HCT116 (cell line): Measurements from ENCODE around the gene ARF1. TPM values are rescaled to one million over a fixed set of nuclear protein-coding genes. Genes with fewer than 3 reads are reported as not detected.

Experiments used
- ATAC-seq: fragments of 200-7000 bp; cut with Tn5 transposase; 2 replicates; pipeline ENCODE4 v1.9.1; 2020; ENCODE audit warnings: mild to moderate bottlenecking, moderate library complexity
- BruUV-seq: library from RNA; stranded (reverse); fragments of 400-500 nt; replicated peaks from 2 replicates; lab custom pipeline; 2021; lab: Mats Ljungman, UMichigan
- CTCF ChIA-PET: fragments of 300-600 bp; sonication (Branson Sonifier 250); formaldehyde crosslinking; loops from one replicate; lab custom pipeline; 2021; ENCODE audit warnings: antibody characterized with exemption; lab: Charles Lee
- POLR2A ChIA-PET: fragments of 300-600, 350-600 bp; sonication (Branson Sonifier 250); formaldehyde crosslinking; loops from one replicate; lab custom pipeline; 2021; ENCODE audit warnings: antibody characterized with exemption; lab: Charles Lee
- RAD21 ChIA-PET, 2 experiments: fragments of 300-600 bp; sonication (Branson Sonifier 250); formaldehyde crosslinking; loops; one replicate each; lab custom pipeline; 2023; ENCODE audit warnings: low total read pairs in 2 of 2; ENCODE audit not compliant: uncharacterized antibody in 2 of 2, unreplicated experiment in 2 of 2, low non-redundant PET in 1 of 2; lab: Charles Lee
- DNase-seq: peaks from one replicate; pipeline ENCODE4 v3.0.0-alpha.2; 2010; ENCODE audit warnings: low read depth, low spot score
- H2AFZ ChIP-seq: fragments of 200-600 bp; shearing (Covaris generic), sonication (generic); 2 replicates; pipeline ENCODE4 v1.6.1; 2017; ENCODE audit warnings: low read depth, mixed run types, mixed read lengths, antibody characterized with exemption, low read length; ENCODE audit not compliant: poor library complexity, severe bottlenecking
- H3K27ac ChIP-seq: 2 replicates; pipeline ENCODE4 v1.5.1; 2012; ENCODE audit warnings: low read depth, low read length
- H3K27me3 ChIP-seq: fragments of 200-600 bp; sonication (generic); 2 replicates; pipeline ENCODE4 v1.6.1; 2016; ENCODE audit warnings: mixed run types, low read length, mixed read lengths; ENCODE audit not compliant: insufficient read depth
- H3K36me3 ChIP-seq, 2 experiments: fragments of 200-500 bp in 1 of 2; fragments of 200-600 bp in 1 of 2; sonication (Bioruptor generic) in 1 of 2; sonication (generic) in 1 of 2; 2 replicates each; pipeline versions ENCODE4 v1.5.1 to v1.6.1; 2014 to 2016; ENCODE audit warnings: low read length in 2 of 2, inconsistent platforms in 1 of 2, mixed read lengths in 1 of 2, mixed run types in 1 of 2; ENCODE audit not compliant: insufficient read depth in 2 of 2, control insufficient read depth in 1 of 2
- H3K4me1 ChIP-seq, 2 experiments: fragments of 200-600 bp in 1 of 2; sonication (generic) in 1 of 2; 2 replicates each; pipeline versions ENCODE4 v1.5.1 to v1.6.1; 2012 to 2017; ENCODE audit warnings: low read length in 2 of 2, inconsistent platforms in 1 of 2, mild to moderate bottlenecking in 1 of 2, mixed read lengths in 1 of 2, mixed run types in 1 of 2, moderate library complexity in 1 of 2; ENCODE audit not compliant: insufficient read depth in 2 of 2, control insufficient read depth in 1 of 2
- H3K4me2 ChIP-seq: fragments of 200-600 bp; sonication (generic); 2 replicates; pipeline ENCODE4 v1.6.1; 2017; ENCODE audit warnings: mixed run types, low read length, mixed read lengths
- H3K4me3 ChIP-seq, 2 experiments: fragments of 200-600 bp in 1 of 2; sonication (generic) in 1 of 2; replicated peaks in 1 of 2; 2 replicates each; pipeline ENCODE4 v1.5.1; 2011 to 2016; ENCODE audit warnings: low read length in 2 of 2, control low read depth in 1 of 2, low read depth in 1 of 2, mild to moderate bottlenecking in 1 of 2, mixed read lengths in 1 of 2, mixed run types in 1 of 2
- H3K79me2 ChIP-seq: fragments of 200-600 bp; sonication (generic); 2 replicates; pipeline ENCODE4 v1.6.1; 2017; ENCODE audit warnings: mild to moderate bottlenecking, mixed run types, low read length, moderate library complexity, mixed read lengths; ENCODE audit not compliant: insufficient read depth
- H3K9ac ChIP-seq: fragments of 200-600 bp; sonication (generic); 2 replicates; pipeline ENCODE4 v1.6.1; 2016; ENCODE audit warnings: low read length, mixed read lengths
- H3K9me2 ChIP-seq: fragments of 200-600 bp; sonication (generic), shearing (Covaris generic); 2 replicates; pipeline ENCODE4 v1.6.1; 2017; ENCODE audit warnings: mixed run types, mild to moderate bottlenecking, moderate library complexity; ENCODE audit not compliant: insufficient read depth
- H3K9me3 ChIP-seq, 2 experiments: fragments of 200-500 bp in 1 of 2; fragments of 200-600 bp in 1 of 2; sonication (Bioruptor generic) in 1 of 2; sonication (generic) in 1 of 2; 2 replicates each; pipeline ENCODE4 v1.6.1; 2014 to 2017; ENCODE audit warnings: low read length in 2 of 2, mixed read lengths in 2 of 2, inconsistent platforms in 1 of 2, low read depth in 1 of 2, mild to moderate bottlenecking in 1 of 2, mixed run types in 1 of 2, moderate library complexity in 1 of 2; ENCODE audit not compliant: control insufficient read depth in 1 of 2, insufficient read depth in 1 of 2
- H4K20me1 ChIP-seq: fragments of 200-600 bp; sonication (generic), shearing (Covaris generic); 2 replicates; pipeline ENCODE4 v1.6.1; 2017; ENCODE audit warnings: mixed run types, mild to moderate bottlenecking, moderate library complexity; ENCODE audit not compliant: insufficient read depth
- CBX3 ChIP-seq: IDR thresholded peaks from 2 replicates; pipeline ENCODE4 v1.6.1; 2012; ENCODE audit warnings: low read depth
- CEBPB ChIP-seq: IDR thresholded peaks from 2 replicates; pipeline ENCODE4 v1.6.1; 2012; ENCODE audit warnings: low read depth
- EGR1 ChIP-seq: IDR thresholded peaks from 2 replicates; pipeline ENCODE4 v1.6.1; 2012; ENCODE audit warnings: low read depth
- ELF1 ChIP-seq: IDR thresholded peaks from 2 replicates; pipeline ENCODE4 v1.6.1; 2012; ENCODE audit warnings: low read depth, borderline replicate concordance
- EZH2 ChIP-seq: fragments of 200-600 bp; sonication (generic); IDR thresholded peaks from 2 replicates; pipeline ENCODE4 v1.6.1; 2017; ENCODE audit warnings: antibody characterized with exemption, mixed run types
- EZH2phosphoT487 ChIP-seq: fragments of 200-600 bp; IDR thresholded peaks from 2 replicates; pipeline ENCODE4 v1.6.1; 2018; ENCODE audit warnings: antibody characterized with exemption, borderline replicate concordance
- JUND ChIP-seq: IDR thresholded peaks from 2 replicates; pipeline ENCODE4 v1.6.1; 2012
- POLR2A ChIP-seq: IDR thresholded peaks from 2 replicates; pipeline ENCODE4 v1.7.0; 2011; ENCODE audit warnings: borderline replicate concordance; ENCODE audit not compliant: insufficient read depth, insufficient read length; ENCODE audit errors: extremely low read depth
- POLR2AphosphoS5 ChIP-seq: IDR thresholded peaks from 2 replicates; pipeline ENCODE4 v1.6.1; 2011; ENCODE audit warnings: mild to moderate bottlenecking, low read depth, low read length, moderate library complexity
- RAD21 ChIP-seq: IDR thresholded peaks from 2 replicates; pipeline ENCODE4 v1.6.1; 2012; ENCODE audit warnings: low read depth, mild to moderate bottlenecking
- SIN3A ChIP-seq: IDR thresholded peaks from 2 replicates; pipeline ENCODE4 v1.6.1; 2012; ENCODE audit warnings: low read depth
- SP1 ChIP-seq: IDR thresholded peaks from 2 replicates; pipeline ENCODE4 v1.6.1; 2012; ENCODE audit warnings: low read depth
- SRF ChIP-seq: IDR thresholded peaks from 2 replicates; pipeline ENCODE4 v1.6.1; 2012; ENCODE audit warnings: low read depth
- TCF7L2 ChIP-seq: IDR thresholded peaks from 2 replicates; pipeline ENCODE4 v1.7.0; 2011; ENCODE audit warnings: borderline replicate concordance, inconsistent platforms; ENCODE audit not compliant: insufficient read depth, insufficient read length; ENCODE audit errors: extremely low read depth
- YY1 ChIP-seq: IDR thresholded peaks from 2 replicates; pipeline ENCODE4 v1.6.1; 2011; ENCODE audit warnings: low read length, low read depth, moderate library complexity, mild to moderate bottlenecking; ENCODE audit not compliant: insufficient replicate concordance; ENCODE audit errors: extremely low read depth
- ZFX ChIP-seq: fragments of 450-650 bp; IDR thresholded peaks from 2 replicates; pipeline ENCODE4 v1.6.1; 2017
- intact Hi-C: fragments of 100-400 bp; cut with micrococcal nuclease; formaldehyde crosslinking; loops from 2 replicates; pipeline ENCODE4 v1.10.0; 2022
- total RNA-seq: library from RNA; stranded (reverse); gene quantifications from one replicate; pipeline ENCODE4 v1.2.1, GENCODE V29; 2021; ENCODE audit not compliant: unreplicated experiment
- TF ChIP-seq, protein P1 (sequence below), 3 experiments: fragments of 200-600 bp in 1 of 3; sonication (generic) in 1 of 3; IDR thresholded peaks in 2 of 3; conservative IDR thresholded peaks in 1 of 3; 2 replicates each; pipeline ENCODE4 v1.5.1; 2012 to 2017; ENCODE audit warnings: low read depth in 2 of 3, low read length in 2 of 3, antibody characterized with exemption in 1 of 3, borderline replicate concordance in 1 of 3, control low read depth in 1 of 3, mild to moderate bottlenecking in 1 of 3, mixed read lengths in 1 of 3, mixed run types in 1 of 3, moderate library complexity in 1 of 3; ENCODE audit not compliant: insufficient read depth in 1 of 3
- TF ChIP-seq, protein P2 (sequence below): IDR thresholded peaks from 2 replicates; pipeline ENCODE4 v1.6.1; 2012; ENCODE audit warnings: low read depth
- TF ChIP-seq, protein P3 (sequence below): IDR thresholded peaks from 2 replicates; pipeline ENCODE4 v1.6.1; 2012
- TF ChIP-seq, protein P4 (sequence below): IDR thresholded peaks from 2 replicates; pipeline ENCODE4 v1.6.1; 2011; ENCODE audit warnings: mild to moderate bottlenecking, low read length, moderate library complexity; ENCODE audit not compliant: insufficient replicate concordance; ENCODE audit errors: extremely low read depth

The ARF1 gene
- total RNA-seq, 1 experiment from 2014 or later: 394 TPM

DNA sequence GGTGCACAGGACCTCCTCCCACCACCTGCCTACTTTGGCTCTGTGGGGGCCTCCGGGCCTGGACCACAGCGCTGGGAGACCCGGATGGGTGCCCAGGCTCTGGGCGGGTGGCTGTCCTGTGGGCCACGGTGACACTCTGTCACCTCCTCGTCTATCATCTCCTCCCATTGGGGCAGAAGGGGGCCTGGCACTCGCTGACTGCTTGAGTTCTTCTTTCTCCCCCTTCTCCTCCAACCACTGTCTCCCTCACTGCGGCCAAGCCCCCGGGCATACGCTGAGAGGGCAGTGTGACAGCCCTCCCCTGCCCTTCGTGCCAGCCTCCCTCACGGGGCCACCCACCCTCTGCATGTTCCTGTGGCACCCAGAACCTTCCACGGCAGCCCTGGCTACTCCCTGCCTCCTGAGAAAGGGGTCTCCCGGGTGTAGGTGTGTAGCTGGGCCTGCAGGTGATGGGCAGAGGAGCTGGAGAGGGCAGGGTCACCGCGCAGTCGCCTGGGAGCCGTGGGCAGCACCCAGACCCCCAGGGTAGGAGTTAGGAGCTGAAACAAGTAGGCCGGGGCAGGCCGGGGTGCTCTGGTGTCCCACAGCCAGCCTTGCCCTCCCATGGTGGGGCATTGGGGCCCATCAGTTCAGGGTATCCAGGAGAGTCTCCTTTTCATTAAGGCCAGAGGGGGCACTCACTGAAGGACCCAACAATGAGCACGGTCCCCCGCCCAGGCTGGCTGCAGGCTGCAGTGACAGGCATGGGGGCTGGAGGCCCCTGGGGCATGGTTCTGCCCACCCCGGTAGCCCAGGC, 9.2 kb upstream of the ARF1 start:
- H3K27me3 ChIP-seq: no peaks in the 10 kb centered on the region
- ChIA-PET CTCF (interaction anchor here (1.7 to 2.2 kb wide), 2 partner anchors 69 to 74 kb away, joined by 6 to 16 read pairs; no protein-coding TSS in a partner anchor), POLR2A (no interaction called here), RAD21 (interaction anchor here in 1 of 2 experiments (0.8 kb wide), 1 partner anchor 74 kb away, joined by 3 read pairs; no protein-coding TSS in a partner anchor)
- no peak for TF ChIP-seq POLR2AphosphoS5
- TF ChIP-seq ZFX: no peak
- TF ChIP-seq POLR2A: no peak
- no peak for TF ChIP-seq CBX3
- no peak for TF ChIP-seq TCF7L2
- TF ChIP-seq ELF1: no peak
- no peak for TF ChIP-seq SP1
- TF ChIP-seq EZH2phosphoT487: no peak
- TF ChIP-seq RAD21: no peak
- no peak for TF ChIP-seq CEBPB
- TF ChIP-seq, protein P1, sequence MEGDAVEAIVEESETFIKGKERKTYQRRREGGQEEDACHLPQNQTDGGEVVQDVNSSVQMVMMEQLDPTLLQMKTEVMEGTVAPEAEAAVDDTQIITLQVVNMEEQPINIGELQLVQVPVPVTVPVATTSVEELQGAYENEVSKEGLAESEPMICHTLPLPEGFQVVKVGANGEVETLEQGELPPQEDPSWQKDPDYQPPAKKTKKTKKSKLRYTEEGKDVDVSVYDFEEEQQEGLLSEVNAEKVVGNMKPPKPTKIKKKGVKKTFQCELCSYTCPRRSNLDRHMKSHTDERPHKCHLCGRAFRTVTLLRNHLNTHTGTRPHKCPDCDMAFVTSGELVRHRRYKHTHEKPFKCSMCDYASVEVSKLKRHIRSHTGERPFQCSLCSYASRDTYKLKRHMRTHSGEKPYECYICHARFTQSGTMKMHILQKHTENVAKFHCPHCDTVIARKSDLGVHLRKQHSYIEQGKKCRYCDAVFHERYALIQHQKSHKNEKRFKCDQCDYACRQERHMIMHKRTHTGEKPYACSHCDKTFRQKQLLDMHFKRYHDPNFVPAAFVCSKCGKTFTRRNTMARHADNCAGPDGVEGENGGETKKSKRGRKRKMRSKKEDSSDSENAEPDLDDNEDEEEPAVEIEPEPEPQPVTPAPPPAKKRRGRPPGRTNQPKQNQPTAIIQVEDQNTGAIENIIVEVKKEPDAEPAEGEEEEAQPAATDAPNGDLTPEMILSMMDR (IDR thresholded peaks at IDR 0.05 in 2 of 3, conservative IDR thresholded peaks at IDR 0.05 in 1 of 3; ENCODE audit: borderline replicate concordance in 1 of 3, insufficient read depth in 1 of 3, low read depth in 2 of 3, low read length in 2 of 3): no peak
- no peak for TF ChIP-seq SRF
- no peak for TF ChIP-seq JUND
- TF ChIP-seq SIN3A: no peak
- no peak for TF ChIP-seq YY1
- no peak for TF ChIP-seq EZH2
- TF ChIP-seq, protein P2, sequence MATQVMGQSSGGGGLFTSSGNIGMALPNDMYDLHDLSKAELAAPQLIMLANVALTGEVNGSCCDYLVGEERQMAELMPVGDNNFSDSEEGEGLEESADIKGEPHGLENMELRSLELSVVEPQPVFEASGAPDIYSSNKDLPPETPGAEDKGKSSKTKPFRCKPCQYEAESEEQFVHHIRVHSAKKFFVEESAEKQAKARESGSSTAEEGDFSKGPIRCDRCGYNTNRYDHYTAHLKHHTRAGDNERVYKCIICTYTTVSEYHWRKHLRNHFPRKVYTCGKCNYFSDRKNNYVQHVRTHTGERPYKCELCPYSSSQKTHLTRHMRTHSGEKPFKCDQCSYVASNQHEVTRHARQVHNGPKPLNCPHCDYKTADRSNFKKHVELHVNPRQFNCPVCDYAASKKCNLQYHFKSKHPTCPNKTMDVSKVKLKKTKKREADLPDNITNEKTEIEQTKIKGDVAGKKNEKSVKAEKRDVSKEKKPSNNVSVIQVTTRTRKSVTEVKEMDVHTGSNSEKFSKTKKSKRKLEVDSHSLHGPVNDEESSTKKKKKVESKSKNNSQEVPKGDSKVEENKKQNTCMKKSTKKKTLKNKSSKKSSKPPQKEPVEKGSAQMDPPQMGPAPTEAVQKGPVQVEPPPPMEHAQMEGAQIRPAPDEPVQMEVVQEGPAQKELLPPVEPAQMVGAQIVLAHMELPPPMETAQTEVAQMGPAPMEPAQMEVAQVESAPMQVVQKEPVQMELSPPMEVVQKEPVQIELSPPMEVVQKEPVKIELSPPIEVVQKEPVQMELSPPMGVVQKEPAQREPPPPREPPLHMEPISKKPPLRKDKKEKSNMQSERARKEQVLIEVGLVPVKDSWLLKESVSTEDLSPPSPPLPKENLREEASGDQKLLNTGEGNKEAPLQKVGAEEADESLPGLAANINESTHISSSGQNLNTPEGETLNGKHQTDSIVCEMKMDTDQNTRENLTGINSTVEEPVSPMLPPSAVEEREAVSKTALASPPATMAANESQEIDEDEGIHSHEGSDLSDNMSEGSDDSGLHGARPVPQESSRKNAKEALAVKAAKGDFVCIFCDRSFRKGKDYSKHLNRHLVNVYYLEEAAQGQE: no peak
- no peak for TF ChIP-seq EGR1
- TF ChIP-seq, protein P3, sequence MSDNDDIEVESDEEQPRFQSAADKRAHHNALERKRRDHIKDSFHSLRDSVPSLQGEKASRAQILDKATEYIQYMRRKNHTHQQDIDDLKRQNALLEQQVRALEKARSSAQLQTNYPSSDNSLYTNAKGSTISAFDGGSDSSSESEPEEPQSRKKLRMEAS: no peak
- TF ChIP-seq, protein P4, sequence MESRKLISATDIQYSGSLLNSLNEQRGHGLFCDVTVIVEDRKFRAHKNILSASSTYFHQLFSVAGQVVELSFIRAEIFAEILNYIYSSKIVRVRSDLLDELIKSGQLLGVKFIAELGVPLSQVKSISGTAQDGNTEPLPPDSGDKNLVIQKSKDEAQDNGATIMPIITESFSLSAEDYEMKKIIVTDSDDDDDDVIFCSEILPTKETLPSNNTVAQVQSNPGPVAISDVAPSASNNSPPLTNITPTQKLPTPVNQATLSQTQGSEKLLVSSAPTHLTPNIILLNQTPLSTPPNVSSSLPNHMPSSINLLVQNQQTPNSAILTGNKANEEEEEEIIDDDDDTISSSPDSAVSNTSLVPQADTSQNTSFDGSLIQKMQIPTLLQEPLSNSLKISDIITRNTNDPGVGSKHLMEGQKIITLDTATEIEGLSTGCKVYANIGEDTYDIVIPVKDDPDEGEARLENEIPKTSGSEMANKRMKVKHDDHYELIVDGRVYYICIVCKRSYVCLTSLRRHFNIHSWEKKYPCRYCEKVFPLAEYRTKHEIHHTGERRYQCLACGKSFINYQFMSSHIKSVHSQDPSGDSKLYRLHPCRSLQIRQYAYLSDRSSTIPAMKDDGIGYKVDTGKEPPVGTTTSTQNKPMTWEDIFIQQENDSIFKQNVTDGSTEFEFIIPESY: no peak
- H3K9ac ChIP-seq: no peak overlapping the region
- no TSS peak for BruUV-seq
- H3K27ac ChIP-seq: no peak overlapping the region
- no peaks in the 10 kb centered on the region for H3K9me3 ChIP-seq
- intact Hi-C loops: loop anchor here (5.0 to 10.0 kb wide), 2 partner anchors 76 to 308 kb away; no protein-coding TSS in a partner anchor
- no peaks in the 10 kb centered on the region for H3K79me2 ChIP-seq
- no peaks in the 10 kb centered on the region; a peak in 1 of 4 replicates for H3K4me1 ChIP-seq
- no peak for ATAC-seq
- no peaks in the 10 kb centered on the region for H3K9me2 ChIP-seq
- no peaks in the 10 kb centered on the region for H3K36me3 ChIP-seq
- no peaks in the 10 kb centered on the region for H4K20me1 ChIP-seq
- DNase-seq: no peak
- no peak overlapping the region for H3K4me3 ChIP-seq
- no peak overlapping the region for H3K4me2 ChIP-seq
- no peak overlapping the region for H2AFZ ChIP-seq
